Heart right ventricle (tissue), 16 donors: ENCODE results near the gene CLDN2. TPM values are rescaled to one million over a fixed set of nuclear protein-coding genes. Genes with fewer than 3 reads are reported as not detected.

Experiments used
- ATAC-seq, 8 donors: fragments of 200-7000 bp; cut with Tn5 transposase; one replicate each; pipeline ENCODE4 v1.9.1; 2020; ENCODE audit warnings: mild to moderate bottlenecking in 8 of 8, moderate library complexity in 8 of 8, moderate number of reproducible peaks in 1 of 8
- DNase-seq, 2 donors: peaks; one replicate each; pipeline ENCODE4 v3.0.0-alpha.2; 2020
- H3K27ac ChIP-seq, 10 donors: fragments of 200-600 bp; sonication (generic) in 2 of 10; one replicate each; pipeline versions ENCODE4 v1.5.0 to v1.8.0; 2020 to 2022; ENCODE audit warnings: mild to moderate bottlenecking in 3 of 10
- H3K27me3 ChIP-seq, 7 donors: fragments of 200-600 bp; one replicate each; pipeline ENCODE4 v1.8.0; 2021 to 2022; ENCODE audit warnings: mild to moderate bottlenecking in 2 of 7
- H3K36me3 ChIP-seq, 9 donors: fragments of 200-600 bp; sonication (generic) in 1 of 9; one replicate each; pipeline versions ENCODE4 v1.5.0 to v1.8.0; 2020 to 2022; ENCODE audit warnings: mild to moderate bottlenecking in 2 of 9
- H3K4me1 ChIP-seq, 9 donors: fragments of 200-600 bp; sonication (generic) in 1 of 9; one replicate each; pipeline versions ENCODE4 v1.5.0 to v1.8.0; 2020 to 2022; ENCODE audit warnings: mild to moderate bottlenecking in 4 of 9
- H3K4me3 ChIP-seq, 10 donors: fragments of 200-600 bp; sonication (generic) in 2 of 10; one replicate each; pipeline versions ENCODE4 v1.5.0 to v1.8.0; 2020 to 2022; ENCODE audit warnings: mild to moderate bottlenecking in 7 of 10, moderate library complexity in 2 of 10
- H3K9me3 ChIP-seq, 11 donors: fragments of 200-600 bp in 10 of 11; sonication (generic) in 2 of 11; one replicate each; pipeline versions ENCODE4 v1.5.0 to v1.8.0; 2013 to 2022; ENCODE audit warnings: mild to moderate bottlenecking in 2 of 11, control low read depth in 1 of 11, moderate library complexity in 1 of 11
- WGBS, 2 donors: extraction: QIAGEN DNeasy Blood & Tissue Kit; methylation state at CpG; one replicate each; pipeline ENCODE4 v1.1.7; 2013; ENCODE audit warnings: inconsistent platforms in 1 of 2; 5-methylcytosine and 5-hydroxymethylcytosine counted together
- intact Hi-C, 10 donors: fragments of 100-400 bp; cut with DNase I; formaldehyde crosslinking; loops; one replicate each; pipeline versions ENCODE4 v1.11.1 to v1.14.2; 2022
- polyA plus RNA-seq, 2 donors: library from polyadenylated mRNA; stranded (reverse); fragments of 200-250 nt; gene quantifications; one replicate each; pipeline ENCODE4 v1.2.3, GENCODE V29; 2013
- total RNA-seq, 10 donors: library from RNA; stranded (reverse); fragmentation: NEBNext Ultra II Directional in 3 of 10; extraction: Animal tissue kit (Norgen Biotek cat#: 25700) in 3 of 10; gene quantifications; one replicate each; pipeline versions ENCODE4 v1.2.1 to v1.2.4, GENCODE V29; 2021 to 2023
- TF ChIP-seq, protein P1 (sequence below), 9 donors: fragments of 200-600 bp; sonication (generic) in 2 of 9; IDR thresholded peaks; one replicate each; pipeline versions ENCODE4 v1.5.0 to v1.8.0; 2021 to 2022; ENCODE audit warnings: antibody characterized with exemption in 9 of 9, mild to moderate bottlenecking in 5 of 9, moderate library complexity in 1 of 9
- donor health status: Arrhythmogenic right ventricular cardiomyopathy.
- donor health status: ischemic (EF 13 %, LVEDD 7.1; RV severe dilation, severe dysfunction).
- donor health status: healthy with polysubstance abuse.
- donor health status: DM: no; HTN: yes; CAD: no.
- donor health status: DM: no; HTN: no; CAD: no.
- donor health status: ischemic (EF 25% LVEDD 6.9; RV normal size, moderate dysfunction).
- donor health status: ischemic (EF 25% LVEDD 5.7; RV mildly dilated, moderate dysfunction).
- donor health status: healthy.
- donor health status: DM: yes; HTN: yes; CAD: no.
- donor health status: Ischemic cardiomyopathy.
- donor health status: ischemic (EF 35%, LVEDD 5.7; RV mildly dilated, moderate dysfunction).
- donor health status: nonischemic (EF 11% LVEDD 7.7; RV severe dilation, severe dysfunction).
- donor health status: DM: yes; HTN: yes; CAD: no.
- donor health status: PGD.
- donor health status: ischemic (EF 29% LVEDD 5.4; RV normal size, mild dysfunction).
- donor health status: nonischemic (EF 23%, LVEDD 6.1; RV moderate dilation, normal function).

CLDN2 gene
- total and polyA plus RNA-seq, 12 donors = 0.03 TPM; not detected in 11

DNA sequence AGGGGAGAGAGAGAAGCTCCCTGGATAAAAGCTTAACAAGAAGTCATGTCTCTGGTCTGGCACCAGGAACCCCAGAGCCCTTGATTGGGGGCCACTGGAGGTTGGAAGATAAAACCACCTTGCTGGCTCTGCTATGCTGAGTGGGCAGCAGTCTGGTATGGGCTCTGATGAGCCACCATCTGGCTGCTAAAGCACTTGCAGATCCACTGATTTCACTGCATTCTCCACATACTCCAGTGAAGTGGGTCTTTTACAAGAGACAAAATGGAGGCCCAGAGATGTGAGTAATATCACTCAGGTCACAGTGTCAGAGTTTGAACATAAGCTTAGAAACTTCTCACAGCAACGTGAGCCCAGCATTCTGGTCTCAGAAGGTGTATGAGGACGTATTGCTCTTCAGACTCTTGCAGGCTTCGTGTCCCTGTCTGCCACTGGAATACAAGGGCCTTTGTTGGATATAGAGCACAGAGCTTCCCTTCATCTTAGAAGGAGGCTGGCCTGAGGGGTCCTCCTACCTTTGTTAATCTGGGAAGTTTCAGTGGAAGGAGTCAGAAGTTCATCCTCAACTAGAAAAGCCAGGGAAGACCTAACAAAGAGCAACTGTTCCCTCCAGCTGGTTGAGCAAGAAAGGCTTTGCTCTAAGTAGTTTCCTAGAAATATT, 11.8 kb downstream of the CLDN2 start:
- no peak overlapping the region for H3K4me3 ChIP-seq
- TF ChIP-seq, protein P1, sequence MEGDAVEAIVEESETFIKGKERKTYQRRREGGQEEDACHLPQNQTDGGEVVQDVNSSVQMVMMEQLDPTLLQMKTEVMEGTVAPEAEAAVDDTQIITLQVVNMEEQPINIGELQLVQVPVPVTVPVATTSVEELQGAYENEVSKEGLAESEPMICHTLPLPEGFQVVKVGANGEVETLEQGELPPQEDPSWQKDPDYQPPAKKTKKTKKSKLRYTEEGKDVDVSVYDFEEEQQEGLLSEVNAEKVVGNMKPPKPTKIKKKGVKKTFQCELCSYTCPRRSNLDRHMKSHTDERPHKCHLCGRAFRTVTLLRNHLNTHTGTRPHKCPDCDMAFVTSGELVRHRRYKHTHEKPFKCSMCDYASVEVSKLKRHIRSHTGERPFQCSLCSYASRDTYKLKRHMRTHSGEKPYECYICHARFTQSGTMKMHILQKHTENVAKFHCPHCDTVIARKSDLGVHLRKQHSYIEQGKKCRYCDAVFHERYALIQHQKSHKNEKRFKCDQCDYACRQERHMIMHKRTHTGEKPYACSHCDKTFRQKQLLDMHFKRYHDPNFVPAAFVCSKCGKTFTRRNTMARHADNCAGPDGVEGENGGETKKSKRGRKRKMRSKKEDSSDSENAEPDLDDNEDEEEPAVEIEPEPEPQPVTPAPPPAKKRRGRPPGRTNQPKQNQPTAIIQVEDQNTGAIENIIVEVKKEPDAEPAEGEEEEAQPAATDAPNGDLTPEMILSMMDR (IDR thresholded peaks at IDR 0.05) = no peak
- H3K27ac ChIP-seq = no peak overlapping the region
- 85 to 94% methylated on average over 3 of the region's 3 CpGs for WGBS, 2 donors
- ATAC-seq (no peak), DNase-seq (no peak)
- intact Hi-C loops = no loop called here
- H3K36me3 ChIP-seq = no peaks in the 10 kb centered on the region
- no peaks in the 10 kb centered on the region for H3K9me3 ChIP-seq
- peaks cover 0 to 17% (median 0%) of the 10 kb centered on the region in 7 donors for H3K27me3 ChIP-seq
- peaks cover 0 to 10% (median 0%) of the 10 kb centered on the region in 9 donors for H3K4me1 ChIP-seq

DNA sequence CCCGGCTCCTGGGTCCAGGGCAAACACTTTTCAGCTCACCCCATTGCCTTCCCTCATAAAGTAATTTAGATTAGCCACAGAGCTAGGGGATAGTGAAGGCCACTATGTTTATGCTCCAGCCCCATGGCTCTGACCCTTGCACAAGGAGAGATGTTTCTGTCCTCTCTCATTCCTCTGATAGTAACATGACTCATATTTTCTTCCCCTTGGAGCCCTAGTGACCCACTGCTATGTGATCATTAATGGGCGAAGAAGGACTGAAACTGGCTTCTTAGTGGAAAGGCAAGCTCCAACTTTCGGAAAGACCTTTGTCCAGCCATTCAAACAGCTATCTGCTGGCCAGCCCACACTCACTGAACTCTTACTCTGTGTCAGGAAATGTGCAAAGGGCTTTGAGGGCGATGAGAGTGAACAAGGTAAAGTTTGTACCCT, 12.3 kb downstream of the CLDN2 start:
- H3K36me3 ChIP-seq = no peaks in the 10 kb centered on the region
- TF ChIP-seq, protein P1 (IDR thresholded peaks at IDR 0.05) = no peak
- 75 to 78% methylated on average over 4 of the region's 4 CpGs for WGBS, 2 donors
- H3K4me1 ChIP-seq = peaks cover 0 to 10% (median 0%) of the 10 kb centered on the region in 9 donors
- peak in 5 of 8 donors; percentile 22 to 75 (median 53) for ATAC-seq
- no peak overlapping the region for H3K27ac ChIP-seq
- intact Hi-C loops = no loop called here
- H3K27me3 ChIP-seq = peaks cover 0 to 17% (median 0%) of the 10 kb centered on the region in 7 donors
- H3K9me3 ChIP-seq = no peaks in the 10 kb centered on the region
- no peak overlapping the region for H3K4me3 ChIP-seq
- no peak for DNase-seq

GRCh38 chrX:106932960-106933537, 12.8 kb downstream of the CLDN2 start:
- Histone ChIP-seq H3K4me1 (peaks cover 0 to 10% (median 0%) of the 10 kb centered on the region in 9 donors), H3K27ac (no peak overlapping the region)

DNA sequence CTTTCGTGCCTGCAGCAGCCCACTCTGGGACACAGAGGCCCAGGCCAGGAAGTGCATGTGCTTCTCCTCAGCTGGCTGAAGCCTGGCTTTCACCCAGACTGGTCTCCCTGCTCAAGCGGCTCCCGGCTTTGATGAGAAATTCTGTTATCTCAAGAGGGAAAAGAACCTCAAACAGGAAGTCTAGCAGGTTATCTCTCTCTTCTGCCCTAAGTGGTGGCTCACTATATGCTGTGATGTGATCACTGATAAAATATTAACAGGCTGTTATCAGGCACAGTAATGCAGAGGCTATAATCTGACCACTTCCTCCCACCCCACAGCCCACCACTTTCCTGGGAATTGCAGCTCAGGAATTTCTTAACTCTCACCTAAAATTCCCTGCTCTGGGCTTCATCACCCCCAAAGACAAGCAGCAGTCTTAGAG, 13.3 kb downstream of the CLDN2 start:
- DNase-seq (peak in 1 of 2 donors; percentile 6), ATAC-seq (peak in 6 of 8 donors; percentile 29 to 73 (median 49))
- Histone ChIP-seq H3K36me3 (peaks cover 0 to 3% (median 0%) of the 10 kb centered on the region in 9 donors), H3K27me3 (peaks cover 0 to 17% (median 0%) of the 10 kb centered on the region in 7 donors), H3K4me1 (peaks cover 0 to 10% (median 0%) of the 10 kb centered on the region in 9 donors), H3K27ac (no peak overlapping the region), H3K4me3 (no peak overlapping the region), H3K9me3 (no peaks in the 10 kb centered on the region)
- TF ChIP-seq, protein P1 (IDR thresholded peaks at IDR 0.05) = no peak
- WGBS, 2 donors = 6 to 8% methylated on average over 3 of the region's 3 CpGs
- intact Hi-C loops = no loop called here

More at GRCh38 chrX:106932960-106933537, 12.8 kb downstream of the CLDN2 start:
- Histone ChIP-seq H3K27me3 (peaks cover 0 to 17% (median 0%) of the 10 kb centered on the region in 7 donors), H3K4me3 (no peak overlapping the region), H3K36me3 (peaks cover 0 to 3% (median 0%) of the 10 kb centered on the region in 9 donors), H3K9me3 (no peaks in the 10 kb centered on the region)
- DNase-seq = no peak
- TF ChIP-seq, protein P1 (IDR thresholded peaks at IDR 0.05) = no peak
- intact Hi-C loops = no loop called here
- WGBS, 2 donors = 56 to 58% methylated on average over 6 of the region's 6 CpGs
- ATAC-seq = peak in 2 of 8 donors; percentile 46 to 67
